Uterus (tissue), 2 donors: Measurements from ENCODE around the gene ATG13.

Experiments
- POLR2A ChIP-seq, 2 donors: fragments of 450-650 bp; IDR thresholded peaks; one replicate each; pipeline ENCODE4 v1.6.1; 2016; ENCODE audit warnings: antibody characterized with exemption in 2 of 2, mild to moderate bottlenecking in 1 of 2, moderate library complexity in 1 of 2
- TF ChIP-seq, protein P1 (sequence below), 4 experiments: fragments of 200-600 bp in 2 of 4; fragments of 450-650 bp in 2 of 4; sonication (generic) in 2 of 4; IDR thresholded peaks; one replicate each; pipeline ENCODE4 v1.5.1; 2016 to 2019; ENCODE audit warnings: antibody characterized with exemption in 4 of 4, mild to moderate bottlenecking in 2 of 4, moderate library complexity in 1 of 4

DNA sequence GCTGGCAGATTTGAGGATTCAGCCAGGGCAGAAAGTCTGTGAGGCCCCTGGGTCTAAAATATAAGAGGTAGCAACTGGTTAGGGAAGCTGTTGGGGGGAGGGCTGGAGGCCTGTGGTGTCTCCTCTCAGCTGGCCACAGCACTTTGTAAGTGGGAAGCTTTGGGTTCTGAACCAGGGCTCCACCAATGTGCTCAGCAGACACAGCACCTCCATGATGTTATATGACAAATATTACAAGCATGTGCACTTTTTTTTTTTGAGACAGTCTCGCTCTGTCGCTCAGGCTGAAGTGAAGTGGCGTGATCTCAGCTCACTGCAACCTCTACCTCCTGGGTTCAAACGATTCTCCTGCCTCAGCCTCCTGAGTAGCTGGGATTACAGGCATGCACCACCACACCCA, 75.1 kb downstream of the ATG13 start:
- TF ChIP-seq, protein P1, sequence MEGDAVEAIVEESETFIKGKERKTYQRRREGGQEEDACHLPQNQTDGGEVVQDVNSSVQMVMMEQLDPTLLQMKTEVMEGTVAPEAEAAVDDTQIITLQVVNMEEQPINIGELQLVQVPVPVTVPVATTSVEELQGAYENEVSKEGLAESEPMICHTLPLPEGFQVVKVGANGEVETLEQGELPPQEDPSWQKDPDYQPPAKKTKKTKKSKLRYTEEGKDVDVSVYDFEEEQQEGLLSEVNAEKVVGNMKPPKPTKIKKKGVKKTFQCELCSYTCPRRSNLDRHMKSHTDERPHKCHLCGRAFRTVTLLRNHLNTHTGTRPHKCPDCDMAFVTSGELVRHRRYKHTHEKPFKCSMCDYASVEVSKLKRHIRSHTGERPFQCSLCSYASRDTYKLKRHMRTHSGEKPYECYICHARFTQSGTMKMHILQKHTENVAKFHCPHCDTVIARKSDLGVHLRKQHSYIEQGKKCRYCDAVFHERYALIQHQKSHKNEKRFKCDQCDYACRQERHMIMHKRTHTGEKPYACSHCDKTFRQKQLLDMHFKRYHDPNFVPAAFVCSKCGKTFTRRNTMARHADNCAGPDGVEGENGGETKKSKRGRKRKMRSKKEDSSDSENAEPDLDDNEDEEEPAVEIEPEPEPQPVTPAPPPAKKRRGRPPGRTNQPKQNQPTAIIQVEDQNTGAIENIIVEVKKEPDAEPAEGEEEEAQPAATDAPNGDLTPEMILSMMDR (IDR thresholded peaks at IDR 0.05), result no peak
- no peak for TF ChIP-seq POLR2A (IDR thresholded peaks at IDR 0.05)
